OCI-LY7 (cell line): ENCODE results near the gene POP4. TPM values are rescaled to one million over a fixed set of nuclear protein-coding genes. Genes with fewer than 3 reads are reported as not detected.

Source experiments
- BruUV-seq: library from RNA; stranded (reverse); fragments of 400-500 nt; replicated peaks from 2 replicates; lab custom pipeline; 2021; lab: Mats Ljungman, UMichigan
- CTCF ChIA-PET: fragments of 300-600 bp; sonication (Branson Sonifier 250); formaldehyde crosslinking; loops from one replicate; lab custom pipeline; 2022; ENCODE audit warnings: antibody characterized with exemption; ENCODE audit not compliant: unreplicated experiment; lab: Charles Lee
- POLR2A ChIA-PET: fragments of 300-600 bp; sonication (Branson Sonifier 250); formaldehyde crosslinking; loops from one replicate; lab custom pipeline; 2022; ENCODE audit warnings: antibody characterized with exemption; lab: Charles Lee
- DNase-seq: peaks from one replicate; pipeline ENCODE4 v3.0.0-alpha.2; 2015; ENCODE audit warnings: low spot score
- H2AFZ ChIP-seq: fragments of 200-600 bp; sonication (generic), shearing (Covaris generic); 2 replicates; pipeline ENCODE4 v1.6.1; 2014; ENCODE audit warnings: mild to moderate bottlenecking, antibody characterized with exemption, low read length, moderate library complexity
- H3K27ac ChIP-seq: fragments of 200-600 bp; sonication (generic); 2 replicates; pipeline ENCODE4 v1.5.1; 2014; ENCODE audit warnings: mixed run types, low read depth, mild to moderate bottlenecking, moderate library complexity, low read length, inconsistent platforms; ENCODE audit not compliant: poor library complexity, severe bottlenecking
- H3K36me3 ChIP-seq: fragments of 200-600 bp; sonication (generic); 2 replicates; pipeline ENCODE4 v1.6.1; 2014; ENCODE audit warnings: mild to moderate bottlenecking, antibody characterized with exemption, low read length, moderate library complexity, mixed read lengths; ENCODE audit not compliant: insufficient read depth
- H3K4me1 ChIP-seq: fragments of 200-600 bp; sonication (generic); 2 replicates; pipeline ENCODE4 v1.5.1; 2014; ENCODE audit warnings: mild to moderate bottlenecking, low read length; ENCODE audit not compliant: insufficient read depth, poor library complexity, severe bottlenecking
- H3K4me2 ChIP-seq: fragments of 200-600 bp; sonication (generic); 2 replicates; pipeline ENCODE4 v1.6.1; 2014; ENCODE audit warnings: mild to moderate bottlenecking, low read length
- H3K4me3 ChIP-seq: fragments of 200-600 bp; sonication (generic); 2 replicates; pipeline ENCODE4 v1.5.1; 2014; ENCODE audit warnings: mild to moderate bottlenecking, low read depth, low read length; ENCODE audit not compliant: poor library complexity, severe bottlenecking
- H3K79me2 ChIP-seq: fragments of 200-600 bp; sonication (generic); 2 replicates; pipeline ENCODE4 v1.6.1; 2016; ENCODE audit warnings: low read depth, mild to moderate bottlenecking, low read length, moderate library complexity, mixed read lengths; ENCODE audit not compliant: insufficient read depth
- H3K9me2 ChIP-seq: fragments of 200-600 bp; sonication (generic); 2 replicates; pipeline ENCODE4 v1.6.1; 2016; ENCODE audit warnings: mild to moderate bottlenecking, low read length, mixed read lengths; ENCODE audit not compliant: insufficient read depth
- H3K9me3 ChIP-seq: fragments of 200-600 bp; sonication (generic); 2 replicates; pipeline ENCODE4 v1.6.1; 2014; ENCODE audit warnings: mild to moderate bottlenecking, mixed run types, low read length, mixed read lengths
- H4K20me1 ChIP-seq: fragments of 200-600 bp; sonication (generic); 2 replicates; pipeline ENCODE4 v1.6.1; 2014; ENCODE audit warnings: mild to moderate bottlenecking, antibody characterized with exemption, low read length, moderate library complexity, mixed read lengths; ENCODE audit not compliant: insufficient read depth
- EZH2phosphoT487 ChIP-seq: fragments of 200-600 bp; sonication (generic); IDR thresholded peaks from 2 replicates; pipeline ENCODE4 v1.6.1; 2018; ENCODE audit warnings: low read depth, borderline replicate concordance, mild to moderate bottlenecking, mixed run types, antibody characterized with exemption, low read length, moderate library complexity, mixed read lengths
- intact Hi-C: fragments of 100-400 bp; cut with micrococcal nuclease; formaldehyde crosslinking; loops from one replicate; pipeline ENCODE4 v1.10.0; 2022; ENCODE audit not compliant: unreplicated experiment
- total RNA-seq, 2 experiments: library from RNA; depleted of rRNA in 1 of 2; stranded (reverse); fragments of >200 nt in 1 of 2; shearing (Covaris generic) in 1 of 2; gene quantifications; 2 replicates each; pipeline ENCODE4 v1.2.3, GENCODE V29; 2014 to 2022
- TF ChIP-seq, protein P1 (sequence below): fragments of 200-600 bp; sonication (generic); conservative IDR thresholded peaks from 2 replicates; pipeline ENCODE4 v1.5.1; 2014; ENCODE audit warnings: mild to moderate bottlenecking, antibody characterized with exemption, low read length, moderate library complexity, mixed read lengths

Gene POP4
- total RNA-seq, 2 experiments from 2014 or later = 83.5 to 105 TPM

DNA sequence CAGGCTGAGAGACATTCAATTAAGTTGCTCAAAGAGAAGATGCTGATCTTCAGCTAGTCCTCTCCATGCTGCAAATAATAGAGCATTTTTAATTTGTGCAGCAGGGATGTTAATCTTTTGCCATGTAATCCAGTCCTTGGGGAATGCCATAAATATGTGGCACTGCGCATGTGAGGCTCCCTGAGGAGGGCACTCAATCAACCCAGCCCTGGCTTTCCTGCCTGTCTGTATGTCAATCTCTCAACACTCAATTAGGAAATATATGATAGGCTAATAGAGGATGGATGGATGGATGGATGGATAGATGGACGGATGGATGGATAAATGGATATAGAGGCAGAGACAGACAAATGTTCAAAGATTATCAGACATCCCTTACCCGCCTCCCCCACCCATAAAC is 31.6 kb upstream of the POP4 start:
- ChIA-PET CTCF (no interaction called here), POLR2A (no interaction called here)
- Histone ChIP-seq H3K27ac (no peak overlapping the region), H3K9me3 (no peaks in the 10 kb centered on the region), H2AFZ (no peak overlapping the region), H3K4me1 (no peaks in the 10 kb centered on the region), H3K36me3 (no peaks in the 10 kb centered on the region), H3K9me2 (no peaks in the 10 kb centered on the region), H3K4me3 (no peak overlapping the region), H3K4me2 (no peak overlapping the region), H3K79me2 (no peaks in the 10 kb centered on the region), H4K20me1 (no peaks in the 10 kb centered on the region)
- intact Hi-C loops = no loop called here
- BruUV-seq = no TSS peak
- TF ChIP-seq, protein P1, sequence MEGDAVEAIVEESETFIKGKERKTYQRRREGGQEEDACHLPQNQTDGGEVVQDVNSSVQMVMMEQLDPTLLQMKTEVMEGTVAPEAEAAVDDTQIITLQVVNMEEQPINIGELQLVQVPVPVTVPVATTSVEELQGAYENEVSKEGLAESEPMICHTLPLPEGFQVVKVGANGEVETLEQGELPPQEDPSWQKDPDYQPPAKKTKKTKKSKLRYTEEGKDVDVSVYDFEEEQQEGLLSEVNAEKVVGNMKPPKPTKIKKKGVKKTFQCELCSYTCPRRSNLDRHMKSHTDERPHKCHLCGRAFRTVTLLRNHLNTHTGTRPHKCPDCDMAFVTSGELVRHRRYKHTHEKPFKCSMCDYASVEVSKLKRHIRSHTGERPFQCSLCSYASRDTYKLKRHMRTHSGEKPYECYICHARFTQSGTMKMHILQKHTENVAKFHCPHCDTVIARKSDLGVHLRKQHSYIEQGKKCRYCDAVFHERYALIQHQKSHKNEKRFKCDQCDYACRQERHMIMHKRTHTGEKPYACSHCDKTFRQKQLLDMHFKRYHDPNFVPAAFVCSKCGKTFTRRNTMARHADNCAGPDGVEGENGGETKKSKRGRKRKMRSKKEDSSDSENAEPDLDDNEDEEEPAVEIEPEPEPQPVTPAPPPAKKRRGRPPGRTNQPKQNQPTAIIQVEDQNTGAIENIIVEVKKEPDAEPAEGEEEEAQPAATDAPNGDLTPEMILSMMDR = no peak
- TF ChIP-seq EZH2phosphoT487 = no peak
- DNase-seq = no peak

DNA sequence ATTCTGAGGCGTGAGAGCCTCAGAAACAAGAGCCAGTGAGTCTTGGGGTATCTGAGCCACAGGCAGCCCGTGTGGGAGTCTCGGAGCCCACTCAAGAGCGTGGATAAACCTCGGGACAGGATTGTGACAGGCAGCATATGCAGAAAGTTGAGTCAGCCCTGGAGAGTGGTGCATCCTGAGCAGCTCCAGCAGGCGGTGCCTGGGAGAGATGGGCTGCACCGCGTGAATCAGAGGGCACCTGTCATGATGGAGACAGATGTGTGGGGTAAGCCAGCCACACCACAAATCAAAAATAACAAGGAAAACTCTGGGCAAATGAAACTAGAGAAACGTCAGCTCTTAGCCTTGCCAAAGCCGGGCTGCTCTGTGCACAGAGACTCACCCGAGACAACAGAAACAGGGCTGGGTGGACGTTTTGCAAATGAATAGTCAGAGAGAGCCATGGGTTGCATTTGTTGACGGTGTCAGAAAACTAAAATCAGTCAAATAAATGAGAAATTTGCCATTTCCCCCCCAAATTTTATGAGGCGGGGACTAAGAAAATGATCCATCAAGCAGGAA is 30.0 kb upstream of the POP4 start:
- DNase-seq = no peak
- H2AFZ ChIP-seq = no peak overlapping the region
- H4K20me1 ChIP-seq = no peaks in the 10 kb centered on the region
- no peaks in the 10 kb centered on the region for H3K79me2 ChIP-seq
- H3K9me3 ChIP-seq = no peaks in the 10 kb centered on the region
- TF ChIP-seq, protein P1 = no peak
- no peak for TF ChIP-seq EZH2phosphoT487
- H3K4me1 ChIP-seq = no peaks in the 10 kb centered on the region
- H3K9me2 ChIP-seq = no peaks in the 10 kb centered on the region
- H3K27ac ChIP-seq = no peak overlapping the region
- H3K4me3 ChIP-seq = no peak overlapping the region
- H3K4me2 ChIP-seq = no peak overlapping the region
- POLR2A ChIA-PET = interaction anchor here (0.6 to 0.7 kb wide), 2 partner anchors 1092 to 1105 kb away, joined by 3 read pairs; no protein-coding TSS in a partner anchor
- no peaks in the 10 kb centered on the region for H3K36me3 ChIP-seq
- intact Hi-C loops = no loop called here
- BruUV-seq = no TSS peak
- CTCF ChIA-PET = no interaction called here

DNA sequence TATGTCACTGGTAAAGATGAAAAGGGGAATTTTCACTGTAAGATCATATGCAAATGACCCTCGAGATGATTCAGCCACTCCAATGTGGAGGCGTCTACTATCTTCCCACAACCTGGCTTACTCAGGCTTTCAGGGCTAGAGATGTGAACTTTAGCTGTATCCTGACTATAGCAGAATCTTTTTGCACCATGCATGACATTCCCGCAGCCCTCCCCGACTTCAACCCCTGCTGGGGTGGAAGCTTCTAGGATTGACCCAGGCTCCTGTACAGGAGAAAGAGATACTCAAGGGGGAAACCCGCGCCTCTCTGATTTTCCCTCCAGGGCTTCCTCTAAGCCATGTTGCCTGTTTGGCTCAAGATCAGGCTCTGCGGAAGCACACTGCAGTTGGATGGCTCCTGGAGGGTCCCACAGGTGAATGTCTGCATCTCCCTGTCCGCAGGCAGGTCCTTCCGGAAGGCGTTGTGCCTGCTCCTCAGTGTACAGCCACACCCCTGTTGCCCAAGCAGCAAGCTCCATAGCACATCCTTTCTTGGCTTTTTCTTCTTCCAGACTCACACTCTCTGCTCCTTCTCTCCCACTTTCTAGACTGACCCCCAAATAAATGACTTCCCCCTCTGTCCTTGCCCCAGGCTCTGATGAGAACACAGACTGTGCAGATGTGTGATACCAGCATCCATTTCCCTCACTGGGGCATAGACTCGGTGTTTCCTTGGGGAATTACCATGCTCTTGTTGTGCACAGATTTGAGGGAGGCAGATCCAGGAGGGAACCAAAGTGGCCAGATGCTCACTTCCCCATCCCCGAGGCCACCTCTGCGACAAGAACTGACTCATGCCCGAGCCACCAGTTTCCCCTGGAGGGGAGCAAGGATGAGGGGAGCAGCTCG is 29.1 kb upstream of the POP4 start:
- Histone ChIP-seq H3K79me2 (no peaks in the 10 kb centered on the region), H3K4me1 (no peaks in the 10 kb centered on the region), H2AFZ (no peak overlapping the region), H3K36me3 (no peaks in the 10 kb centered on the region), H3K4me2 (no peak overlapping the region), H3K9me2 (no peaks in the 10 kb centered on the region), H3K4me3 (no peak overlapping the region), H4K20me1 (no peaks in the 10 kb centered on the region), H3K27ac (no peak overlapping the region), H3K9me3 (no peaks in the 10 kb centered on the region)
- no TSS peak for BruUV-seq
- POLR2A ChIA-PET = no interaction called here
- DNase-seq = no peak
- CTCF ChIA-PET = no interaction called here
- TF ChIP-seq EZH2phosphoT487 = no peak
- TF ChIP-seq, protein P1 = no peak
- intact Hi-C loops = no loop called here
